B cell (primary cell): ENCODE results near the gene PTPN6. TPM values are rescaled to one million over a fixed set of nuclear protein-coding genes. Genes with fewer than 3 reads are reported as not detected.

Source experiments
- ATAC-seq: fragments of 200-7000 bp; cut with Tn5 transposase; one replicate; pipeline ENCODE4 v1.10.0; 2021; ENCODE audit warnings: low read depth, mild to moderate bottlenecking, moderate number of reproducible peaks, moderate library complexity
- CTCF ChIA-PET: fragments of 350-600 bp; sonication (Branson Sonifier 250); formaldehyde crosslinking; loops from one replicate; lab custom pipeline; 2021; ENCODE audit warnings: antibody characterized with exemption, inconsistent platforms; lab: Charles Lee
- POLR2A ChIA-PET: fragments of 350-600 bp; sonication (Branson Sonifier 250); formaldehyde crosslinking; loops from one replicate; lab custom pipeline; 2021; ENCODE audit warnings: antibody characterized with exemption; lab: Charles Lee
- DNase-seq: peaks from one replicate; pipeline ENCODE4 v3.0.0; 2013
- H2AFZ ChIP-seq: 2 replicates; pipeline ENCODE4 v1.6.1; 2012; ENCODE audit warnings: mild to moderate bottlenecking, low read depth, low read length; ENCODE audit not compliant: insufficient read depth, poor library complexity, severe bottlenecking
- H3K27ac ChIP-seq, 2 donors: 1 replicate in 1 of 2; 2 replicates in 1 of 2; pipeline ENCODE4 v1.5.1; 2012 to 2013; ENCODE audit warnings: low read length in 2 of 2, mild to moderate bottlenecking in 2 of 2, moderate library complexity in 1 of 2
- H3K27me3 ChIP-seq, 4 experiments: fragments of 200-600 bp in 1 of 4; sonication (generic) in 1 of 4; replicated peaks in 1 of 4; 1 replicate in 2 of 4; 2 replicates in 2 of 4; pipeline versions ENCODE4 v1.6.1 to v1.7.0; 2013 to 2016; ENCODE audit warnings: low read length in 3 of 4, mild to moderate bottlenecking in 2 of 4, mixed read lengths in 1 of 4, moderate library complexity in 1 of 4; ENCODE audit not compliant: insufficient read depth in 4 of 4, control insufficient read depth in 3 of 4; ENCODE audit errors: control extremely low read depth in 1 of 4
- H3K36me3 ChIP-seq, 2 experiments: replicated peaks in 1 of 2; 1 replicate in 1 of 2; 2 replicates in 1 of 2; pipeline versions ENCODE4 v1.6.1 to v1.7.1; 2013; ENCODE audit warnings: low read length in 1 of 2; ENCODE audit not compliant: insufficient read depth in 2 of 2, control insufficient read depth in 1 of 2; ENCODE audit errors: control extremely low read depth in 1 of 2, extremely low read depth in 1 of 2
- H3K4me1 ChIP-seq, 2 donors: fragments of 200-600 bp in 1 of 2; sonication (generic) in 1 of 2; 1 replicate in 1 of 2; 2 replicates in 1 of 2; pipeline versions ENCODE4 v1.5.1 to v1.6.1; 2013 to 2017; ENCODE audit warnings: low read length in 2 of 2; ENCODE audit not compliant: control insufficient read depth in 2 of 2, insufficient read depth in 2 of 2
- H3K4me2 ChIP-seq: replicated peaks from 2 replicates; pipeline ENCODE3; 2012; ENCODE audit warnings: mild to moderate bottlenecking, low read depth, low read length; ENCODE audit not compliant: poor library complexity, severe bottlenecking
- H3K4me3 ChIP-seq, 5 experiments: fragments of 200-600 bp in 1 of 5; sonication (generic) in 1 of 5; 1 replicate in 3 of 5; 2 replicates in 2 of 5; pipeline versions ENCODE4 v1.5.1 to v1.7.0; 2011 to 2016; ENCODE audit warnings: low read length in 4 of 5, mild to moderate bottlenecking in 4 of 5, low read depth in 2 of 5, control low read depth in 1 of 5, moderate library complexity in 1 of 5; ENCODE audit not compliant: insufficient read depth in 1 of 5; ENCODE audit errors: control extremely low read depth in 1 of 5, extremely low read depth in 1 of 5
- H3K79me2 ChIP-seq: fragments of 200-600 bp; sonication (generic); one replicate; pipeline ENCODE4 v1.6.0; 2016; ENCODE audit warnings: low read length; ENCODE audit not compliant: control insufficient read depth, insufficient read depth
- H3K9ac ChIP-seq: fragments of 200-600 bp; sonication (generic); 2 replicates; pipeline ENCODE4 v1.6.1; 2017; ENCODE audit warnings: mild to moderate bottlenecking, low read length, moderate library complexity
- H3K9me3 ChIP-seq, 3 donors: one replicate each; pipeline versions ENCODE4 v1.6.1 to v1.7.1; 2013; ENCODE audit warnings: low read length in 2 of 3; ENCODE audit not compliant: control insufficient read depth in 2 of 3, insufficient read depth in 1 of 3; ENCODE audit errors: control extremely low read depth in 1 of 3
- H4K20me1 ChIP-seq: 2 replicates; pipeline ENCODE4 v1.6.0; 2012; ENCODE audit warnings: mild to moderate bottlenecking, low read length; ENCODE audit not compliant: insufficient read depth, control insufficient read depth, poor library complexity, severe bottlenecking
- H3K27ac Mint-ChIP-seq: one replicate; pipeline ENCODE4 v1.8.0; 2021; ENCODE audit warnings: mixed read lengths
- H3K27me3 Mint-ChIP-seq: one replicate; pipeline ENCODE4 v1.8.0; 2021; ENCODE audit warnings: mixed read lengths
- H3K4me1 Mint-ChIP-seq: one replicate; pipeline ENCODE4 v1.8.0; 2021; ENCODE audit warnings: mixed read lengths
- H3K4me3 Mint-ChIP-seq: one replicate; pipeline ENCODE4 v1.8.0; 2021; ENCODE audit warnings: mixed read lengths
- H3K9me3 Mint-ChIP-seq: one replicate; pipeline ENCODE4 v1.8.0; 2022; ENCODE audit warnings: mixed read lengths; ENCODE audit not compliant: insufficient read depth
- EZH2 ChIP-seq: IDR thresholded peaks from 2 replicates; pipeline ENCODE4 v1.6.1; 2012; ENCODE audit warnings: borderline replicate concordance, low read depth, mild to moderate bottlenecking, moderate library complexity, low read length; ENCODE audit not compliant: insufficient read depth, poor library complexity, severe bottlenecking
- WGBS: methylation state at CpG from one replicate; pipeline ENCODE4 v1.1.5; 2013; ENCODE audit warnings: missing lambda C conversion rate; ENCODE audit not compliant: insufficient coverage; 5-methylcytosine and 5-hydroxymethylcytosine counted together
- intact Hi-C: fragments of 100-400 bp; cut with micrococcal nuclease; formaldehyde crosslinking; loops from one replicate; pipeline ENCODE4 v1.10.0; 2022
- polyA plus RNA-seq: library from polyadenylated mRNA; depleted of rRNA; stranded (reverse); fragments of >200 nt; gene quantifications from 2 replicates; pipeline ENCODE4 v1.2.3, GENCODE V29; 2012
- total RNA-seq, 2 donors: library from RNA; stranded (reverse); fragments of 120-200 nt in 1 of 2; gene quantifications; 1 replicate in 1 of 2; 2 replicates in 1 of 2; pipeline versions ENCODE4 v1.2.3 to v1.2.4, GENCODE V29; 2013 to 2022
- TF ChIP-seq, protein P1 (sequence below): fragments of 200-600 bp; IDR thresholded peaks from one replicate; pipeline ENCODE4 v1.8.0; 2022; ENCODE audit warnings: antibody characterized with exemption, mild to moderate bottlenecking

Gene PTPN6
- total and polyA plus RNA-seq, 2 donors (not counting 1 experiment from before 2014, with no cell fraction given) = 312 to 874 TPM

DNA sequence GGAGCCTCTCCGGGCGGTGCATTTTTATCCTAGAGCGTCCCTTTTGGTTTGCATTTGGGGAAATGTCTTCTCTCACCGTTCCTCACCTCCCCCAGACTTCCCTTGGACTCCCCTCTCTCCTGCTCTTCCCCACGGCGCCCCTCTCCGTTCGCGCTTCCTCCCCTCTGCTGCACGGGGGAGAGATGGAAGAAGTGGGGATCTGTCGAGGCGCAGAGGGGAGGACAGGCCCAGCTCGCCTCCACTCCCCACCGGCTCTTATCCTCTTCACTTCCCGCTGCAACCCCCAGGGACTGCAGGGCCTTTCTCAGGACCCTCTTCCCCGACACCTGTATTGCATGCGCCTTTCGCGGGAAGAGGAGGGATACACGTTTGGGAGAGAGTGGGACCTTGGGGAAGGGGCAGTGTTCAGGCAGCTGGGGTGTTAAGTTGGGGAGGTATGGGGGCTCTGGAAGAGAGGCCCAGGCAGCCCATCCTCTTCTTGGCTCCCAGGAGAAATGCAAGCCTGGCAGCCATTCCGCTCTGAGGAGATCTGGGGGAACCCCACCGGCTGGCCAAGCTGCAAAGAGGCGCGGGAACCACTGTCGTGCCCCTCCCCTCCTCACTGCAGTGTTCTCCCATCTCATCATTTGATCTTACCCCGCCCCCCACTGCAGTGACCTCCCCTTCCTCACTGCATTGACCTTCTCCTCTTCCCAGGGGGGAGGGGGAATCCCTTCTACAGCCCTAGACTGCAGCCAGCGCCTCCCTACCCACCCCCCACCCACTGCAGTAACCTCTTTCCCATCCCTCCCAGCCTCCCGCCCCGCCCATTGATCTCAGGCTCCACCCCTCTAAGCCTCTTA lies 36.0 kb upstream of the PTPN6 start:
- Histone ChIP-seq H3K27me3 (peaks cover 0 to 10% (median 1%) of the 10 kb centered on the region in 4 experiments), H2AFZ (peak overlapping the region; percentile 85), H3K4me1 (peaks cover 11 to 19% of the 10 kb centered on the region in 2 donors), H4K20me1 (no peaks in the 10 kb centered on the region), H3K4me3 (peak overlapping the region in 4 of 5 experiments; percentile 38 to 75 (median 58)), H3K36me3 (peaks cover 0 to 4% of the 10 kb centered on the region in 2 experiments), H3K79me2 (no peaks in the 10 kb centered on the region), H3K27ac (no peak overlapping the region), H3K9ac (peak overlapping the region; percentile 80), H3K4me2 (peak overlapping the region; percentile 92), H3K9me3 (peaks cover 0 to 3% (median 0%) of the 10 kb centered on the region in 3 donors)
- ATAC-seq (no peak), DNase-seq (no peak)
- TF ChIP-seq, protein P1, sequence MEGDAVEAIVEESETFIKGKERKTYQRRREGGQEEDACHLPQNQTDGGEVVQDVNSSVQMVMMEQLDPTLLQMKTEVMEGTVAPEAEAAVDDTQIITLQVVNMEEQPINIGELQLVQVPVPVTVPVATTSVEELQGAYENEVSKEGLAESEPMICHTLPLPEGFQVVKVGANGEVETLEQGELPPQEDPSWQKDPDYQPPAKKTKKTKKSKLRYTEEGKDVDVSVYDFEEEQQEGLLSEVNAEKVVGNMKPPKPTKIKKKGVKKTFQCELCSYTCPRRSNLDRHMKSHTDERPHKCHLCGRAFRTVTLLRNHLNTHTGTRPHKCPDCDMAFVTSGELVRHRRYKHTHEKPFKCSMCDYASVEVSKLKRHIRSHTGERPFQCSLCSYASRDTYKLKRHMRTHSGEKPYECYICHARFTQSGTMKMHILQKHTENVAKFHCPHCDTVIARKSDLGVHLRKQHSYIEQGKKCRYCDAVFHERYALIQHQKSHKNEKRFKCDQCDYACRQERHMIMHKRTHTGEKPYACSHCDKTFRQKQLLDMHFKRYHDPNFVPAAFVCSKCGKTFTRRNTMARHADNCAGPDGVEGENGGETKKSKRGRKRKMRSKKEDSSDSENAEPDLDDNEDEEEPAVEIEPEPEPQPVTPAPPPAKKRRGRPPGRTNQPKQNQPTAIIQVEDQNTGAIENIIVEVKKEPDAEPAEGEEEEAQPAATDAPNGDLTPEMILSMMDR = no peak
- TF ChIP-seq EZH2 = no peak
- Mint-ChIP-seq H3K27ac (peak overlapping the region; percentile 89), H3K27me3 (no peaks in the 10 kb centered on the region), H3K4me3 (peak overlapping the region; percentile 89), H3K4me1 (peaks cover 25% of the 10 kb centered on the region), H3K9me3 (no peaks in the 10 kb centered on the region)
- CTCF ChIA-PET = interaction anchor here (0.7 to 1.8 kb wide), 3 partner anchors 23 to 46 kb away, joined by 4 to 7 read pairs (median 4); no protein-coding TSS in a partner anchor
- POLR2A ChIA-PET = interaction anchor here (0.5 to 1.8 kb wide), 6 partner anchors 9 to 94 kb away, joined by 3 to 8 read pairs (median 4); partner anchors contain the start of genes C12orf57 and RNU7-1
- intact Hi-C loops = loop anchor here (1.0 kb wide), 1 partner anchor 11 kb away; the partner anchor contains the start of gene LRRC23
- WGBS = 26% methylated on average over 11 of the region's 29 CpGs
